ENCODE data around the gene COLEC11. TPM values are rescaled to one million over a fixed set of nuclear protein-coding genes. Genes with fewer than 3 reads are reported as not detected.
"Not testable (repeated sequence)": the region's sequence is repeated elsewhere in the genome, so short reads cannot be mapped to it uniquely, and the experiment has no call there.

COLEC11 gene
- 3.1 TPM for total RNA-seq
- long read RNA-seq, partial matches to known transcripts = 1 of 5 reads
- long read RNA-seq, other reads (novel, unspliced or antisense) = 0 of 5 reads

DNA sequence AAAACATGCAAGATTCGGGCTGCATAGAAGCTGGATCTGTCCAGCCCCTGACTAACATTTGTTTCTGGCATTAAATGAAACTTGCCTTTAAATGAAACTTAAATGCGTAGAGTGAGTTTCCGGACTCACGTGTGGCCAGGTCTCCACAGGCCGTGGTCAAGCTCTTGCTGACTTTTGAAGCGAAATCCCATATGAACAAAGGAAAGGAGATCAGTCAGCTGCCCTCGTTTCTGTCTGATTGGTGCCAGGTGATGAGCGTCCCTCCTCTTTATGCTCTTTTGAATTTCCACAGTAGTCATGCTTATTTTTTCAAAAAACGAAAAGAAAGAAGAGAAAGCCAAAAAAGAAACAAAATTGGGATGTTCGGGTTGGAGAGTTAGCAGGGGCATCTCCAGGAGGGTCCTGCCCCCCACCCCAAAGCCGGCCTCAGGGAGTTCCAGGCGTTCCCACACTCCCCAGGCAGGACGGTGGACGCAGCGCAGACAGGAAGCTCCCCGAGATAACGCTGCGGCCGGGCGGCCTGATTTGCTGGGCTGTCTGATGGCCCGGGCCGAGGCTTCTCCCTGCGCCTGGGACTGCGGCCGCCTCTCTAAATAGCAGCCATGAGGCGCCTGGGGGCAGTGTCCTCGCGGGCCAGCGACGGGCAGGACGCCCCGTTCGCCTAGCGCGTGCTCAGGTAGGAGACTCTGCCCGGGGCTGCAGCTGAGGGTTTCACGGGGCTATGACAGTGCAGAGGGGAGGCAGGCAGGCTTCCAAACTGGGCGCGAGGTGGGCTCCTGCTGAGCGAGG, at the start of gene COLEC11:
Gene COLEC11 (plus strand): TSS at position 620 of the 789 bp plus-strand sequence. CDS start 9,229 bp downstream, outside the sequence.
- intact Hi-C loops (cut with DNase I) = no loop called here
- DNase-seq (ENCODE audit: low spot score) = no peak

DNA sequence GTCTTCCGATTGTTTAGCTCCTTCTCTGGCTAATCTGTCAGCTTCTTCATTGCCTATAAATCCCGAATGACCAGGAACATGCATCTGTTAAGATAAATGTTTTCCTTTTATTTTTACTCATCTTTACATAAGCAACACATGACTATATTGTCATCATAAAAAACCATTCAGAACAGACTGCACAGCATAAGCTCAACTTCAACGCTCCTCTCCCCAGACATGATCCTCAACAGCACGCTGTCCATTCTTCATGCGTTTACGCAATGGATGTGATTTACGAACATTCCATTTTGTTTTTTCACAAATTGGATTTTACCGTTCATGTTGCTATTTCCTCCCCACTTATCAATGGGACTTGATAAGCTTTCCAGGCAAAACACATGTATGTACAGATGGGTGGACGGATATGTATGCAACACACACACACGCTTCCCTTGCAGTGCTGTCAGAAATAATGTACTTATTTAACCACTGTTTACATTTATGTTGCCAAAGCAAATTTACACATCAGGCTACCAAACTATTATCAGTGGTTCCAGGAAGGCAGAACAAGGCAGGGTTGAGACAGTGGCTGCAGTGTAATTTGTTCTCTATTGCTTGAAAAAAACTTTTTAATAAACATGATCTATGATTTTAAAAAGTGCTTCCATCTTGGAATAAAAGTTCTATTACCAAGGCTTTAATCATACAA, 49.0 kb upstream of the COLEC11 start:
- DNase-seq (ENCODE audit: low spot score) = no peak
- intact Hi-C loops (cut with DNase I) = no loop called here

DNA sequence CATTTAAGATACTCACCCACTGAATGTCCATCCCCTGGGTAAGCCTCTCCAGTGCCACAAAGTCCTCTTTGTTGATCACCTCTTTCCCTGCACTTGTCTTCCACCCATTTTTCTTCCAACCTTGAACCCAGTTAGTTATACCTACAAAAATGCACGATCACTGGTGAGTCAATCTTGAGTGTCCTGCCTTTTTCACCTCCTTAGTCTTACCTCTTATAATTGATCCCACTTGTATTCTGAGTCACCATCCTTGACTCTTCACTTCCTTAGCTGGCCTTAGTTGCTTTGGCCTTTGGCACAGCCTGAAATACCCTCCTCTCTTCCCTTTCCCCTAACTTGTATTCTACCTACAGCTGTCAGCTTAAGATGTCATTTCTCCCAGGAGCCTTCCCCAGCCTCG, 47.0 kb upstream of the COLEC11 start:
- intact Hi-C loops (cut with DNase I) = no loop called here
- DNase-seq (ENCODE audit: low spot score) = no peak

DNA sequence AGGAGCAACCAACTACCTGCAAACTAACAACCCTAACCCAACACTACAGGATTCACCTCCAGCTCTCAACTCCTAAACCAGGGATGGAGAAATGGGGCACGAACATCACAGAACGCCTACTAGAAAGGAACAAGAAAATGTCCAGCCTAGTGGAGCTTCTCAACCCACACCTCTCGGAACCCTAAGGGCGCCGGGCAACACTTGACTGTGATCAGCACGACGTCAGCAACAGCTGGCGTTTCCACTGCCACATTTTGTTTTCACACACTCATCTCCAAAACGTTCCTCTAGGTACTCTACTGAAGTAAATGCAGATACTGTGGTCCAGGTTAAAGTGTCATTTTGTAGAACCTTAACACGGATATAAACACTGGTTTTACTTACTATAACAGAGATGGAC, 41.0 kb upstream of the COLEC11 start:
- intact Hi-C loops (cut with DNase I) = no loop called here
- DNase-seq (ENCODE audit: low spot score) = no peak

DNA sequence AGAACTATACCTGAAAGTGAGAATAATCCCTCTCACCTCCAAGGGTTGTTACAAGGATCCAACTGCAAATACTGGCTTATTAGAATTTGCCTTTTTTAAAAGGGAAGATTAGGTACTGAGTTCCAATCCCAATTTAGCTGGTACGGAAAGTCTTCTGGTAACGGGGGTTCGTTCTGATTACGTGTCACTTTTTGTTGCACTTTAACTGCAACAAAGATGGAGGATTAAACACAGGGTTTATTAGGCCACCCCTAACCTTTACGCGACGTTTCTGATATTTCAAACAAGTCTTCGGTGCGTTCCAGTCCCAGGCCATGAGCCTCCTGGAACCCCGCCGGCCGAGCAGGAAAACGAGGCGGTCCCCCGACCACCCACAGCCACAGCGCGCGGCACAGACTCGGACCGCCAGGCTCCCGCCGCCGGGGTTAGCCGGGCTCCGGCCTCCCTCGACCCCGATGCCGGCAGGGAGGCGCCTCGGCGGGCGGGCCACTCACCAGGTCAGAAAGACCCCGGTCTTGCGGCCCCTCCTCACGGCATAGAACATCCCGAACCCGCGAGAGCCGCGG, 37.2 kb upstream of the COLEC11 start:
- DNase-seq (ENCODE audit: low spot score) = no peak
- intact Hi-C loops (cut with DNase I) = loop anchor here (1.0 kb wide), 3 partner anchors 18 to 178 kb away; partner anchors contain the start of genes ADI1, RPS7 and TRAPPC12

DNA sequence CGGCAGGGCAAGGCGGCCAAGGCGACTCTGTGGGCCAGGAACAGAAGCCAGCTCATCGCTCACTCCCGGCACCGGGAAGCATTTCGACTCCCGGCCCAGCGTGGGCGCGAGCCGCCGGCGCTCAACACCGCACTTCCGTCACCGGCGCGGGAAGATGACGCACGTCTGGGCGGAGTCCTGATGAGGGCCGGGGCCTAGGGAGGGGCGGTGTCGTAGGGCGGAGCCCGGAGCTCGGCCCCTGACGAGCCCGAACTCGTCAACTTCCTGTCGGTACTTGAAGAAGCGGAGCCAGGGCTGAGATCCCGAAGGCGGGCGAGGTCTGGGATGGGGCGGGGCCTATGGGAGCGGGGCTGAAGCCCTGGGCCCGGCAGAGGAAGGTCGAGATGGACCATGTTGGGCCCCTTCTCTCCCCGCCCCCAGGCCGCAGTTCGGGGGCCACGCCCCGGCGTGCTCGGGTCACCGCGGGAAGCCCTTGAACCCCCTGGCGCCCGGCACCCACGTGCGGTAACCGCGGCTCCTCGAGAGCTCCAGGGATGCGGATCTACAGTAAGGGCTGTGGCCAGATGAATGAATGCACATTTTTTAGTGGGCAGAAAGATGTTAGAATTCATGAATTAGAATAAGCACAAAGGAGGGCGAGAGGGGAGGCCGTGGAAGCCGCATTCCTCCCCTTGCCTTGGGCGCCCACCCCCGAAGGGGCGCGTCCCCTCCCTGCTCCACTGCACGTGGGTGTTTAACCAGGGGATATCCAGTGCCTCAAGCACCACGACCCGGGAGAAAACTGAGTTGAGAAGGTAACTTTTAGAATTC, 36.5 kb upstream of the COLEC11 start, which contains the start of gene RNASEH1:
Gene RNASEH1 (minus strand): TSS at position 129 of the 810 bp plus-strand sequence. CDS start 73 bp downstream, at position 56.
- intact Hi-C loops (cut with DNase I) = loop anchor here (1.0 kb wide), 3 partner anchors 17 to 179 kb away; partner anchors contain the start of genes ADI1, RPS7 and TRAPPC12
- peak; percentile 100 for DNase-seq (ENCODE audit: low spot score)

DNA sequence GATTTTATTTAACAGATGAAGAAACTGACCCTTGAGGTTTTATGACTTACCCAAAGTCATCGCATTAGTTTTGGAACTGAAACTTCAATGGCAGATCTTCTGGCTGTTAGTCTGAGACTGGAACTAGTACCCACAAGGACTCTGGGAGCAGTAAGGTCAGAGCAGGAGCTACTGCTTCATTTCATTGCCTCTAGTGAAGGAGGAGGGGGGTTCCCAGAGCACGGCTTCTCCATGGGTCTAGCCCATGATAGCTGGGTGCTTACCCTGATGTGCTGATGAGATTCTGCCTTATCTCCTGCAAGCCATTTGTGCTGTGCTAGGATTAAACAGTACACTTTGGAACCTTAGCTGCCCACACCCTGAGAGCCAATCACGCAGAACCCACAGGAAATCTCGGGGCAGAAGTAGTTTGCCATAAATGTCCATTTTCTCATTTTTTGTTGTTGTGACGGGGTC, 31.4 kb upstream of the COLEC11 start:
- intact Hi-C loops (cut with DNase I) = no loop called here

DNA sequence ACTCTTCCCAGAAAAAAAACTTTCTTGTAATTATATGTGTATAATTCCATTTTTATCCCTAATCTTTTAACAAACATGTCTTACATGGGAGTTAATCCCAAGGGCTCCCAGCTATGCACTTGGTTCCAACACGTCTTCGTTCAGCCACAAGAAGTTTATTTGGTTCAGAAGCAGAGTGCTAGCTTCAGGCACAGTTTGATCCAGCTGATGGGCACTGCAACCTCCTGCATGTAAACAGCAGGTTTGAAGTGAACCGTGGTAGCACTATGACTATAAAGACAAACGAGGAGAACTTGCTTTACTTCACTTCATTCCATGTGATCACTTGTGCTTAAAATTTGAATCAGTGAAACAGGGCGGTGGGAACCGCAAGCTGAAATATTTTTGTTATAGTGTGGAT, 29.8 kb upstream of the COLEC11 start:
- intact Hi-C loops (cut with DNase I) = no loop called here
- DNase-seq (ENCODE audit: low spot score) = no peak

More for the DNA sequence above, 31.4 kb upstream of the COLEC11 start:
- DNase-seq (ENCODE audit: low spot score) = no peak

DNA sequence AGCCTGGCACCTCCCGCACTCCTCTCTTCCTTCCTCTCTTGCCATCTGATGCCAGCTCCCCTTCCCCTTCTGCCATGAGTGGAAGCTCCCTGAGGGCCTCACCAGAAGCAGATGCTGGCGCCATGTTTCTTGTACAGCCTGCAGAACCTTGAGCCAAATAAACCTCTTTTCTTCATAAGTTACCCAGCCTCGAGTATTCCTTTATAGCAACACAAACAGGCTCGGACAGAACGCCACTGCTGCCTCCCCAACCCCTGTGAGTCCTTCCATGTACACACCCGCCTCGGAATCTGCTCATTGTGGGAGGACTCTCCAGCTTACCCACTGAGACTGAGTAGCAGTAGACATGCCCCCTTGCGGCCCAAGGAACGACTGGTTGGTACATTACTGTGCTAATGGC, 28.1 kb upstream of the COLEC11 start:
- intact Hi-C loops (cut with DNase I) = no loop called here
- no peak for DNase-seq (ENCODE audit: low spot score)

DNA sequence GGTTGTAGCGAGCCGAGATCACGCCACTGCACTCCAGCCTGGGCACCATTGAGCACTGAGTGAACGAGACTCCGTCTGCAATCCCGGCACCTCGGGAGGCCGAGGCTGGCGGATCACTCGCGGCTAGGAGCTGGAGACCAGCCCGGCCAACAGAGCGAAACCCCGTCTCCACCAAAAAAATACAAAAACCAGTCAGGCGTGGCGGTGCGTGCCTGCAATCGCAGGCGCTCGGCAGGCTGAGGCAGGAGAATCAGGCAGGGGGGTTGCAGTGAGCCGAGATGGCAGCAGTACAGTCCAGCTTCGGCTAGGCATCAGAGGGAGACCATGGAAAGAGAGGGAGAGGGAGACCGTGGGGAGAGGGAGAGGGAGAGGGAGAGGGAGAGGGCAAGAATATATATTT, 25.3 kb upstream of the COLEC11 start:
- DNase-seq (ENCODE audit: low spot score); intact Hi-C loops (cut with DNase I): not testable (repeated sequence)

DNA sequence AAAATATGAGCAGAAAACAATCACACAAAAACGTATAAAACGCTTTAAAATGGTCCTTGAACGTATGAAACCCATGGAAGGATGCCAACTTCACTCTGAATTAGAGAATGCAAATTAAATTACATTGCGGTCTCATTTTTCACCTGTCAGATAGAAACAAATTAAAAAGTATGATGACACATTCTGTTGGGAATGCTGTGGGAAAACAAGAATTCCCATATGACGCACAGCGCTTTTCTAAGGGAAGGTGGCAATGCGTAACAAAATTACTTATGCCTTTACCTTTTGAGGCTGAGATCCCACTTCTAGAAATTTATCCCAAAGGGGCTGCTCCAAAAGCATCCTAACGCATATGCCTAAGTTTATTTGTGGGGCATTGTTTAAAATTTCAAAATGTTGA, 23.6 kb upstream of the COLEC11 start:
- DNase-seq (ENCODE audit: low spot score) = no peak
- intact Hi-C loops (cut with DNase I) = no loop called here

DNA sequence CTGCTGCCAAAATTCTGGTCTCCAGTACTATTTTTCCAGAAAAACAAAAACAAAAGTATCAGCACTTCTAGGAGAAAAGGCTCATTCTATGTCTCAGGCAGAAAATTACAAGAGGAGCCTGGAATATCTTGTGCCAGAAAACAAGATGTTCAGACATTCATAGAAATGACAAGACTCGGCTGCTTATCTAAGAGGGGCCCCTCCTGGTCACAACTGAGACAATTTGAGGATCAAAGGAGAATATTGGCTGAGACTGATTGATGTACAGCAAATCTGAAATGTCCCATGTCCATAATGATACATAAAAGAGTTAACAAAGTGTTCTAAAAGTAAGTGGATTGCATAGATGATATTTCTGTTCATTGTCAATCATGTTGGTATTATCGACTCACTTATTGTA, 22.3 kb upstream of the COLEC11 start:
- intact Hi-C loops (cut with DNase I) = no loop called here
- no peak for DNase-seq (ENCODE audit: low spot score)

DNA sequence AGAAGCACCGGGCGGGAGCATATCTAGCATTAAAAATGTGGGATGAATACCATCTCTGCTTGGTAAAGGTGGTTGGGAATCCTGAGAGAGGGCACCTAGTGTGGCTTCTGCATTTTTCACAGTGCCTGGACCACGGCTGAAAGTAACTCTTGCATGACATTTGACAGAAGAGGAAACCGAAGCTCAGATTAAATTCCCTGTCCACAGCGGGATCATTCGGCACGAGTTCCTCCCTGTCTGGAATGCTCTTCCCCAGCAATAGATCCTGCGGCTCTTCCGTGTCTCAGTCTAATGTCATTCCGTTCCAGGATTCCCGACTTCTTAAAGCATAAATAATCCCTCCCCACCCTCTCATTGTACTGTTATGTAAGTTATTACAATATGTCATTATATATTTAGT, 20.8 kb upstream of the COLEC11 start:
- intact Hi-C loops (cut with DNase I) = no loop called here
- no peak for DNase-seq (ENCODE audit: low spot score)

DNA sequence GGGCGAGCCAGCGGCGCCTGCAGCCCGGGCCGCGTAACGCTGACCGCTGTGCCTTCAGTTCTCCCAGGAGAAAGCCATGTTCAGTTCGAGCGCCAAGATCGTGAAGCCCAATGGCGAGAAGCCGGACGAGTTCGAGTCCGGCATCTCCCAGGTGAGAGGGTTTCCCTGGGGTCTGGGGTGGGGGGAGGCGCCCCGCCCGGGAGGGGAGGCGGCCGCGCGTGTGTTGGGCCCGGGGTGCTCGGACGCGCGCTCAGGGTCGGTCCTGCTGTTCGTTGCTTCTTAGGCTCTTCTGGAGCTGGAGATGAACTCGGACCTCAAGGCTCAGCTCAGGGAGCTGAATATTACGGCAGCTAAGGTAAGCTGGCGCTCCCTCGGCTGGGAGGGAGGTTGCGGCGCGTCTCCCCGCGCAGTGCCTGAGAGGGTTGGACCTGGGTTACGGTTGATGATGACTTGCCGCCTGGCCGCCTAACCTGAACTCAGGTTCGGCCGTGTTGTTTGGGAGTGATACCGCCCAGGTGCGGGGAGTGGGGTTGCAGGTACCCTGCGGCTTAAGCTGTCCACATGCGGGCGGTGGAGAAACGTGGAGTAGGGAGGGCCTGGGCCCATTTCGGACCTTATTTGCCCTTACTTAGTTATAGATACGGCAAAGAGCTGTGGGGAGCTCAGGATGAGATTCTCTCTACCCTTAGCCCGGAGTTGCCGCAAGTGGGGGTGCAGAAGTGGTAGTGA, 19.2 kb upstream of the COLEC11 start:
- no peak for DNase-seq (ENCODE audit: low spot score)
- intact Hi-C loops (cut with DNase I) = loop anchor here (1.0 to 5.0 kb wide), 3 partner anchors 17 to 196 kb away; partner anchors contain the start of genes ADI1, RNASEH1 and TRAPPC12

DNA sequence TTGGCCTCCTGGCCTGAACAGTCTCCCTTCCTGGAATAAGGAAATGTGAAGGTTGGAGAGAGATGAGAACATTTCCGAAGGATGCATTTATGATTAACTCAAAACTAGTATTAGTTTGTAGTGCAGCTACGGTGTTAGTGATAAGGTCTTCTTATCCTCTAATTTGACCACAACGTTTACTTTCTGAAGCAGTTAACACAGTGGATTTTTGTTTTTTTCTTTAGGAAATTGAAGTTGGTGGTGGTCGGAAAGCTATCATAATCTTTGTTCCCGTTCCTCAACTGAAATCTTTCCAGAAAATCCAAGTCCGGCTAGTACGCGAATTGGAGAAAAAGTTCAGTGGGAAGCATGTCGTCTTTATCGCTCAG, 18.7 kb upstream of the COLEC11 start:
- DNase-seq (ENCODE audit: low spot score) = not testable (repeated sequence)
- intact Hi-C loops (cut with DNase I) = loop anchor here (5.0 kb wide), 1 partner anchor 59 kb away; the partner anchor contains the start of gene ADI1

DNA sequence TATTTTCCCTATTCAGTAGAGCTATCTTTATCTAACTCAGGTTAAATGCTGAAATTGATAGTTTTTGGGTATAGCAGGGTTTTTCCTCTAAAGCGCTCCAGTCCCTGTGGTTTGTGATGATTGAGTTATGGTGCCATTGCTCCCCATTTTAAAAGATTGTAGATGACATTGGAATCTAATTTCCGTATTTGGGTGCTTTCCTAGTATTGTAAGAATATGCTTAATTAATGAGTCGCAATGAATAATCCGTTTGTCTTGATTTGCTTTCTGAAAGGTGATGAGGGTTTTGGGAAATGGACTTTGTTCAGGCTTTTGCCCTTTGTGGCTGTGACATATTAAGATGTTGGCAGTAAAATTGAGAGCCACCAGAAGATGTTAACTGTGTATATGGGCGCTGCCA, 15.9 kb upstream of the COLEC11 start:
- DNase-seq (ENCODE audit: low spot score) = no peak
- intact Hi-C loops (cut with DNase I) = loop anchor here (5.0 kb wide), 1 partner anchor 62 kb away; the partner anchor contains the start of gene ADI1

DNA sequence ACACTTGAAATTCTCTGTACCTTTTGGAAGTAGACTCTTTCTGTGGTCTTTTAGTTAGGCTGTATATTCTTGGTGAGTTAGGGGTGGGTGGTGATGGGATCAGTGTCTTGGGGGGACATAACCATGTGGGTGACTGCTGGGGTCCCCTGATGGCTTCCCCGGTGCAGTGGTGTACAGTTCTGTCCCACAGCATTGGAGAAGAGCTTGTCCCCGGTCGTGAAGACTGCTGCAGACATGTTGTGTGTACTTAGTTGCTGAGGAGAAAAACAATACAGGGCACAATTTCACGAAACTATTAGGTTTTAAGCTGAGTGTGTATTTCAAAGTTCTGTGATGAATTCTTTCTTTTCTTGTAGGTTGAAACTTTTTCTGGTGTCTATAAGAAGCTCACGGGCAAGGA, 14.5 kb upstream of the COLEC11 start:
- DNase-seq (ENCODE audit: low spot score) = no peak
- intact Hi-C loops (cut with DNase I) = no loop called here

All from cardiac septum (tissue), 1 donor.